ENCODE data around the gene DOCK4. TPM values are rescaled to one million over a fixed set of nuclear protein-coding genes. Genes with fewer than 3 reads are reported as not detected.

The DOCK4 gene
- total and polyA plus RNA-seq, 2 of the 8 experiments (the other 6 are each of a cell fraction or from before 2014, with no cell fraction given) = 5.1 to 23.6 TPM

GRCh38 chr7:112001091-112001826, 204.9 kb downstream of the DOCK4 start:
- H2BK12ac ChIP-seq (ENCODE audit: low read depth, low read length) = no peak overlapping the region
- WGBS, 2 experiments (ENCODE audit: extremely low coverage in 1 of 2, insufficient coverage in 1 of 2, insufficient read length in 1 of 2, insufficient replicate concordance in 2 of 2, low coverage in 1 of 2, low lambda C conversion rate in 2 of 2, missing lambda C conversion rate in 1 of 2) = 94% methylated on average over 6 of the region's 6 CpGs; no CpG with 5 or more reads in 1 of the 2 experiments
- DNase-seq (ENCODE audit: low read depth in 1 of 2, low spot score in 2 of 2) (no peak), FAIRE-seq (no peak)
- H3K36me3 ChIP-seq (ENCODE audit: control insufficient read depth in 2 of 4, insufficient read depth in 4 of 4, low read length in 3 of 4) = no peaks in the 10 kb centered on the region
- H3K56ac ChIP-seq (replicated peaks; ENCODE audit: insufficient read length, low read depth, low read length) = no peak overlapping the region
- no peak overlapping the region for H2BK15ac ChIP-seq (ENCODE audit: low read length)
- no peak overlapping the region for H3K14ac ChIP-seq (ENCODE audit: insufficient read length)
- H3K9ac ChIP-seq (replicated peaks in 1 of 4; ENCODE audit: extremely low read depth in 1 of 4, low read depth in 3 of 4, low read length in 3 of 4) = no peak overlapping the region
- no peak overlapping the region for H2BK120ac ChIP-seq (replicated peaks; ENCODE audit: low read depth, low read length)
- H3K9me3 ChIP-seq (ENCODE audit: insufficient read depth in 2 of 2, low read depth in 1 of 2, low read length in 1 of 2) = no peaks in the 10 kb centered on the region
- H2BK20ac ChIP-seq (ENCODE audit: low read length) = no peak overlapping the region
- no peaks in the 10 kb centered on the region for H3K23me2 ChIP-seq (ENCODE audit: low read depth, low read length)
- POLR2A ChIA-PET (ENCODE audit: partially characterized antibody) = interaction anchor here (0.6 kb wide), 1 partner anchor 387 kb away, joined by 3 read pairs; no protein-coding TSS in a partner anchor
- H4K5ac ChIP-seq (ENCODE audit: insufficient read length, low read depth, low read length) = no peak overlapping the region
- no peaks in the 10 kb centered on the region for H3K79me2 ChIP-seq (ENCODE audit: control insufficient read depth in 1 of 2, insufficient read depth in 2 of 2, low read length in 2 of 2)
- H3K79me1 ChIP-seq (ENCODE audit: low read depth, low read length) = no peaks in the 10 kb centered on the region
- H3K18ac ChIP-seq (ENCODE audit: extremely low read depth, low read length) = no peak overlapping the region
- no peak overlapping the region for H4K91ac ChIP-seq (replicated peaks; ENCODE audit: insufficient read length, low read length)
- no peak overlapping the region for H3K23ac ChIP-seq (ENCODE audit: insufficient read length)
- no peak overlapping the region for H2AK5ac ChIP-seq (ENCODE audit: low read depth, low read length)
- no peaks in the 10 kb centered on the region for H3K27me3 ChIP-seq (replicated peaks in 1 of 4; ENCODE audit: control insufficient read depth in 3 of 4, extremely low read depth in 1 of 4, insufficient read depth in 3 of 4, low read length in 3 of 4)
- CTCF ChIA-PET (ENCODE audit: partially characterized antibody) = interaction anchor here (0.5 to 1.1 kb wide), 2 partner anchors 71 to 760 kb away, joined by 3 to 4 read pairs; no protein-coding TSS in a partner anchor
- no peak overlapping the region for H3K4ac ChIP-seq (replicated peaks; ENCODE audit: insufficient read length, low read depth, low read length)
- H3K4me3 ChIP-seq (ENCODE audit: extremely low read depth in 1 of 4, insufficient read depth in 2 of 4, low read depth in 3 of 4, low read length in 4 of 4) = no peak overlapping the region
- no peaks in the 10 kb centered on the region for H3K4me1 ChIP-seq (replicated peaks in 1 of 4; ENCODE audit: control insufficient read depth in 3 of 4, insufficient read depth in 4 of 4, low read length in 3 of 4)
- no peak overlapping the region for H4K8ac ChIP-seq (ENCODE audit: extremely low read depth, insufficient read depth, low read length)
- H3K4me2 ChIP-seq (ENCODE audit: insufficient read depth in 1 of 2, low read depth in 2 of 2, low read length in 2 of 2) = no peak overlapping the region
- H2AFZ ChIP-seq (ENCODE audit: low read length) = no peak overlapping the region
- H2BK5ac ChIP-seq (ENCODE audit: low read depth, low read length) = no peak overlapping the region
- no peak overlapping the region for H3K27ac ChIP-seq (ENCODE audit: low read depth, low read length)
- H4K20me1 ChIP-seq (replicated peaks in 1 of 2; ENCODE audit: control insufficient read depth in 1 of 2, insufficient read depth in 2 of 2, low read length in 2 of 2) = no peaks in the 10 kb centered on the region
- TF ChIP-seq TAF1 (IDR thresholded peaks at IDR 0.05; ENCODE audit: low read depth, low read length) (no peak), POU5F1 (IDR thresholded peaks at IDR 0.05; ENCODE audit: low read depth, low read length) (no peak), SUZ12 (IDR thresholded peaks at IDR 0.05; ENCODE audit: low read length) (no peak), ZNF274 (IDR thresholded peaks at IDR 0.05; ENCODE audit: borderline replicate concordance, extremely low read depth, low read length) (no peak), USF2 (IDR thresholded peaks at IDR 0.05; ENCODE audit: low read length) (no peak), HDAC2 (IDR thresholded peaks at IDR 0.05; ENCODE audit: borderline replicate concordance in 1 of 2, low read depth in 2 of 2, low read length in 2 of 2) (no peak), TCF12 (IDR thresholded peaks at IDR 0.05; ENCODE audit: low read depth, low read length) (no peak), SAP30 (IDR thresholded peaks at IDR 0.05; ENCODE audit: insufficient read depth, insufficient replicate concordance, low read length) (no peak), CHD1 (IDR thresholded peaks at IDR 0.05; ENCODE audit: low read depth, low read length) (no peak), TAF7 (optimal IDR thresholded peaks at IDR 0.05; ENCODE audit: borderline replicate concordance, low read depth, low read length) (no peak), JUN (IDR thresholded peaks at IDR 0.05; ENCODE audit: low read depth, low read length) (no peak), FOSL1 (IDR thresholded peaks at IDR 0.05; ENCODE audit: insufficient read depth, low read depth, low read length) (no peak)

All from H1 (cell line).